PC-3 (cell line): ENCODE measurements around the gene DAAM2.

ENCODE experiments used
- EZH2 ChIP-seq: fragments of 300-600 bp; sonication (generic); IDR thresholded peaks from one replicate; pipeline ENCODE4 v1.6.1; 2017; ENCODE audit warnings: antibody characterized with exemption, mild to moderate bottlenecking, low read length; ENCODE audit not compliant: unreplicated experiment
- EZH2phosphoT487 ChIP-seq: fragments of 300-600 bp; sonication (generic); IDR thresholded peaks from 2 replicates; pipeline ENCODE4 v1.6.1; 2018; ENCODE audit warnings: mild to moderate bottlenecking, antibody characterized with exemption, low read length, borderline replicate concordance
- TF ChIP-seq, protein P1 (sequence below): fragments of 300-600 bp; sonication (generic); conservative IDR thresholded peaks from 2 replicates; pipeline ENCODE4 v1.5.1; 2017; ENCODE audit warnings: antibody characterized with exemption, low read depth, mild to moderate bottlenecking, low read length

DNA sequence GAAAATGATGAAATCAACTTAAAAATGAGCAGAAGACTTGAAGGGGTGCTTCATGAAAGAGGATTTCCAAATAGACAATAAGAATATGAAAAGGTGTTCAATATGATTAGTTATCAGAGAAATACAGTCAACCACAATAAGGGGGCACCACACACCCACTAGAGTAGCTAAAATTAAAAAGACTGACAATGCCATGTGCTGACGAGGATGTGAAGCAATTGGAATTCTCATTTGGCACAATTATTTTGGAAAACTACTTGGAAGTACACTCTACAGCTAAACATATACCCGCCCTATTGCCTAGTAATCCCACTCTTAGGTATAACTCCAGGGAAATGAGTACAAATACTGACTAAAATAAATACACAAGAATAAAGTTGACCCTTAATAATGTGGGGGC is 97.1 kb downstream of the DAAM2 start:
- TF ChIP-seq, protein P1, sequence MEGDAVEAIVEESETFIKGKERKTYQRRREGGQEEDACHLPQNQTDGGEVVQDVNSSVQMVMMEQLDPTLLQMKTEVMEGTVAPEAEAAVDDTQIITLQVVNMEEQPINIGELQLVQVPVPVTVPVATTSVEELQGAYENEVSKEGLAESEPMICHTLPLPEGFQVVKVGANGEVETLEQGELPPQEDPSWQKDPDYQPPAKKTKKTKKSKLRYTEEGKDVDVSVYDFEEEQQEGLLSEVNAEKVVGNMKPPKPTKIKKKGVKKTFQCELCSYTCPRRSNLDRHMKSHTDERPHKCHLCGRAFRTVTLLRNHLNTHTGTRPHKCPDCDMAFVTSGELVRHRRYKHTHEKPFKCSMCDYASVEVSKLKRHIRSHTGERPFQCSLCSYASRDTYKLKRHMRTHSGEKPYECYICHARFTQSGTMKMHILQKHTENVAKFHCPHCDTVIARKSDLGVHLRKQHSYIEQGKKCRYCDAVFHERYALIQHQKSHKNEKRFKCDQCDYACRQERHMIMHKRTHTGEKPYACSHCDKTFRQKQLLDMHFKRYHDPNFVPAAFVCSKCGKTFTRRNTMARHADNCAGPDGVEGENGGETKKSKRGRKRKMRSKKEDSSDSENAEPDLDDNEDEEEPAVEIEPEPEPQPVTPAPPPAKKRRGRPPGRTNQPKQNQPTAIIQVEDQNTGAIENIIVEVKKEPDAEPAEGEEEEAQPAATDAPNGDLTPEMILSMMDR = no peak
- TF ChIP-seq EZH2 = no peak
- no peak for TF ChIP-seq EZH2phosphoT487
